K562 (cell line): ENCODE results near the gene SRP9. TPM values are rescaled to one million over a fixed set of nuclear protein-coding genes. Genes with fewer than 3 reads are reported as not detected.
A peak's percentile ranks its signal among the peaks of the same experiment; 100 is the strongest.

Source experiments
- HNRNPK ChIP-seq: fragments of 200-400 bp; formaldehyde crosslinking; IDR thresholded peaks from one replicate; pipeline ENCODE4 v1.6.1; 2018; ENCODE audit warnings: mild to moderate bottlenecking, low read depth, low read length; ENCODE audit not compliant: poor library complexity, severe bottlenecking
- MAFG ChIP-seq: fragments of 450-650 bp; conservative IDR thresholded peaks from 2 replicates; pipeline ENCODE4 v1.6.1; 2016; ENCODE audit warnings: missing genetic modification characterization, missing compliant biosample characterization
- MAZ ChIP-seq, 2 experiments: fragments of 450-650 bp in 1 of 2; sonication (generic) in 1 of 2; formaldehyde crosslinking; IDR thresholded peaks in 1 of 2; conservative IDR thresholded peaks in 1 of 2; 2 replicates each; pipeline versions ENCODE4 v1.4.0 to v1.5.0; 2020; ENCODE audit warnings: mild to moderate bottlenecking in 1 of 2, missing genetic modification reagents in 1 of 2
- NCOR1 ChIP-seq: fragments of 450-650 bp; IDR thresholded peaks from 2 replicates; pipeline ENCODE4 v1.6.1; 2016; ENCODE audit warnings: mild to moderate bottlenecking, moderate library complexity
- PRMT5 ChIP-seq: sonication (generic); formaldehyde crosslinking; IDR thresholded peaks from 2 replicates; pipeline ENCODE4 v1.5.0; 2020; ENCODE audit warnings: missing genetic modification reagents
- PYGO2 ChIP-seq: fragments of 450-650 bp; IDR thresholded peaks from 2 replicates; pipeline ENCODE4 v1.6.1; 2016; ENCODE audit warnings: mild to moderate bottlenecking, missing genetic modification characterization, moderate library complexity, missing compliant biosample characterization
- SOX6 ChIP-seq: fragments of 450-650 bp; IDR thresholded peaks from 2 replicates; pipeline ENCODE4 v1.6.1; 2014; ENCODE audit warnings: mild to moderate bottlenecking
- ZNF232 ChIP-seq: sonication (generic); formaldehyde crosslinking; IDR thresholded peaks from 2 replicates; pipeline ENCODE4 v1.8.0; 2022; ENCODE audit warnings: mild to moderate bottlenecking, missing genetic modification reagents
- ZNF431 ChIP-seq: sonication (generic); formaldehyde crosslinking; IDR thresholded peaks from 2 replicates; pipeline ENCODE4 v1.8.0; 2022; ENCODE audit warnings: mild to moderate bottlenecking, missing genetic modification reagents
- polyA plus RNA-seq, 8 experiments: library from polyadenylated mRNA; depleted of rRNA in 4 of 8; stranded (reverse) in 5 of 8; unstranded in 3 of 8; fragments of >200 nt; fragmentation: Nextera tagmentation in 2 of 8; fragmentation: Illumina TruSeq in 1 of 8; extraction: Ambion mirVana in 2 of 8; extraction: Trizol in 1 of 8; gene quantifications; 2 replicates each; pipeline versions ENCODE4 v1.2.1 to v1.2.3, GENCODE V29; 2011 to 2014; ENCODE audit warnings: inconsistent platforms in 1 of 8, missing spikeins in 1 of 8
- total RNA-seq, 7 experiments: library from RNA; depleted of rRNA in 6 of 7; stranded (reverse); fragments of >200 nt in 6 of 7; fragmentation: Illumina TruSeq in 2 of 7; extraction: Trizol in 2 of 7; gene quantifications; 2 replicates each; pipeline versions ENCODE4 v1.2.1 to v1.2.3, GENCODE V29; 2011 to 2021; ENCODE audit warnings: low replicate concordance in 1 of 7
- TF ChIP-seq, protein P1 (sequence below): IDR thresholded peaks from 3 replicates; pipeline ENCODE4 v1.6.1; 2011; ENCODE audit warnings: borderline replicate concordance, mild to moderate bottlenecking; ENCODE audit not compliant: insufficient read length, insufficient read depth
- TF ChIP-seq, protein P2 (sequence below): sonication (generic); formaldehyde crosslinking; IDR thresholded peaks from 2 replicates; pipeline ENCODE4 v1.8.1; 2023; ENCODE audit warnings: mild to moderate bottlenecking, missing genetic modification reagents, moderate library complexity
- TF ChIP-seq, protein P3 (sequence below): sonication (generic); formaldehyde crosslinking; IDR thresholded peaks from 2 replicates; pipeline ENCODE4 v1.8.1; 2023; ENCODE audit warnings: mild to moderate bottlenecking, missing genetic modification reagents
- TF ChIP-seq, protein P4 (sequence below), 2 experiments: fragments of 450-650 bp in 1 of 2; sonication (generic) in 1 of 2; formaldehyde crosslinking in 1 of 2; IDR thresholded peaks; 2 replicates each; pipeline versions ENCODE4 v1.7.1 to v1.9.0; 2016 to 2022; ENCODE audit warnings: inconsistent platforms in 1 of 2, mild to moderate bottlenecking in 1 of 2, missing genetic modification reagents in 1 of 2

SRP9 gene
- total and polyA plus RNA-seq, 9 of the 15 experiments (the other 6 are each of a cell fraction or from before 2014, with no cell fraction given), result 273 to 1,892 (median 668) TPM

DNA sequence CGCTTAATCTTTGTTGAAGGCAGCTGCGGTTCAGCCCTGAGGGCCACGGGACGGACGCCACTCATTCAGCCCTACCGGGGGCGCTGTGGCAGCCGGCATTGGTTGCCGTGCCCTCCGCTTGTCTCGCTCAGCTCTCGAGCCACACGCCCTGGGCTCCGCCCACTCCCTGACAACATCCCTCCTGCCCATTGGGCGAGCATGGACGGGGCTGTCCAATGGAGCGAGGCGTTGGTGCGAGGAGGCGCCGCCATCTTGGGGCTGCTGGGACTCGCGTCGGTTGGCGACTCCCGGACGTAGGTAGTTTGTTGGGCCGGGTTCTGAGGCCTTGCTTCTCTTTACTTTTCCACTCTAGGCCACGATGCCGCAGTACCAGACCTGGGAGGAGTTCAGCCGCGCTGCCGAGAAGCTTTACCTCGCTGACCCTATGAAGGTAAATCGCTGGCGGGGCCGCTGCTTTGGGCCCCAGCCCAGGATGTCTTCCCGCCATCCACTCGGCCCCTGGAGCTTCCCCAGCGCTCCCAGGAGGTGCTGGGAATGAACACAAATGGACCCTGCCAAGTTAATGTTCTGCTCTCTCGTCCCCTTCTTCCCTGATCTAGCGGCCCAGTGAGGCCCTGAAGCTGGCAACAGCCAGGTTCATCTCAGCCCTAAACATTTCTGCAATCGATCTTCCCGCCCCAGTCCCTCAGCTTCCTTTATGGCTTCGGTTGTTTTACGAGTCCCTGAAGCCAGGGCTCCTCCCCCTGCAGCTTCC is at the start of gene SRP9 (continued):
- TF ChIP-seq PRMT5 (CRISPR knock-in tag) (no peak), PYGO2 (tag) (no peak), NCOR1 (peak; percentile 29), SOX6 (peak; percentile 83), MAFG (no peak), HNRNPK (no peak), ZNF431 (CRISPR knock-in tag) (0 out of 2 replicates have a peak, but pooled peaks have one; percentile 21), ZNF232 (CRISPR knock-in tag) (no peak), MAZ (CRISPR knock-in tag; conservative IDR thresholded peaks at IDR 0.05 in 1 of 2, IDR thresholded peaks at IDR 0.05 in 1 of 2) (peak; percentile 38 to 85; a peak in 3 of 4 replicates)
- TF ChIP-seq, protein P1, sequence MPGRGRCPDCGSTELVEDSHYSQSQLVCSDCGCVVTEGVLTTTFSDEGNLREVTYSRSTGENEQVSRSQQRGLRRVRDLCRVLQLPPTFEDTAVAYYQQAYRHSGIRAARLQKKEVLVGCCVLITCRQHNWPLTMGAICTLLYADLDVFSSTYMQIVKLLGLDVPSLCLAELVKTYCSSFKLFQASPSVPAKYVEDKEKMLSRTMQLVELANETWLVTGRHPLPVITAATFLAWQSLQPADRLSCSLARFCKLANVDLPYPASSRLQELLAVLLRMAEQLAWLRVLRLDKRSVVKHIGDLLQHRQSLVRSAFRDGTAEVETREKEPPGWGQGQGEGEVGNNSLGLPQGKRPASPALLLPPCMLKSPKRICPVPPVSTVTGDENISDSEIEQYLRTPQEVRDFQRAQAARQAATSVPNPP, result no peak
- TF ChIP-seq, protein P2, sequence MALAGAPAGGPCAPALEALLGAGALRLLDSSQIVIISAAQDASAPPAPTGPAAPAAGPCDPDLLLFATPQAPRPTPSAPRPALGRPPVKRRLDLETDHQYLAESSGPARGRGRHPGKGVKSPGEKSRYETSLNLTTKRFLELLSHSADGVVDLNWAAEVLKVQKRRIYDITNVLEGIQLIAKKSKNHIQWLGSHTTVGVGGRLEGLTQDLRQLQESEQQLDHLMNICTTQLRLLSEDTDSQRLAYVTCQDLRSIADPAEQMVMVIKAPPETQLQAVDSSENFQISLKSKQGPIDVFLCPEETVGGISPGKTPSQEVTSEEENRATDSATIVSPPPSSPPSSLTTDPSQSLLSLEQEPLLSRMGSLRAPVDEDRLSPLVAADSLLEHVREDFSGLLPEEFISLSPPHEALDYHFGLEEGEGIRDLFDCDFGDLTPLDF, result peak; percentile 73
- TF ChIP-seq, protein P3, sequence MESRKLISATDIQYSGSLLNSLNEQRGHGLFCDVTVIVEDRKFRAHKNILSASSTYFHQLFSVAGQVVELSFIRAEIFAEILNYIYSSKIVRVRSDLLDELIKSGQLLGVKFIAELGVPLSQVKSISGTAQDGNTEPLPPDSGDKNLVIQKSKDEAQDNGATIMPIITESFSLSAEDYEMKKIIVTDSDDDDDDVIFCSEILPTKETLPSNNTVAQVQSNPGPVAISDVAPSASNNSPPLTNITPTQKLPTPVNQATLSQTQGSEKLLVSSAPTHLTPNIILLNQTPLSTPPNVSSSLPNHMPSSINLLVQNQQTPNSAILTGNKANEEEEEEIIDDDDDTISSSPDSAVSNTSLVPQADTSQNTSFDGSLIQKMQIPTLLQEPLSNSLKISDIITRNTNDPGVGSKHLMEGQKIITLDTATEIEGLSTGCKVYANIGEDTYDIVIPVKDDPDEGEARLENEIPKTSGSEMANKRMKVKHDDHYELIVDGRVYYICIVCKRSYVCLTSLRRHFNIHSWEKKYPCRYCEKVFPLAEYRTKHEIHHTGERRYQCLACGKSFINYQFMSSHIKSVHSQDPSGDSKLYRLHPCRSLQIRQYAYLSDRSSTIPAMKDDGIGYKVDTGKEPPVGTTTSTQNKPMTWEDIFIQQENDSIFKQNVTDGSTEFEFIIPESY (CRISPR knock-in tag), result peak; percentile 76; the same call in 1 of the 2 replicates
- TF ChIP-seq, protein P4, sequence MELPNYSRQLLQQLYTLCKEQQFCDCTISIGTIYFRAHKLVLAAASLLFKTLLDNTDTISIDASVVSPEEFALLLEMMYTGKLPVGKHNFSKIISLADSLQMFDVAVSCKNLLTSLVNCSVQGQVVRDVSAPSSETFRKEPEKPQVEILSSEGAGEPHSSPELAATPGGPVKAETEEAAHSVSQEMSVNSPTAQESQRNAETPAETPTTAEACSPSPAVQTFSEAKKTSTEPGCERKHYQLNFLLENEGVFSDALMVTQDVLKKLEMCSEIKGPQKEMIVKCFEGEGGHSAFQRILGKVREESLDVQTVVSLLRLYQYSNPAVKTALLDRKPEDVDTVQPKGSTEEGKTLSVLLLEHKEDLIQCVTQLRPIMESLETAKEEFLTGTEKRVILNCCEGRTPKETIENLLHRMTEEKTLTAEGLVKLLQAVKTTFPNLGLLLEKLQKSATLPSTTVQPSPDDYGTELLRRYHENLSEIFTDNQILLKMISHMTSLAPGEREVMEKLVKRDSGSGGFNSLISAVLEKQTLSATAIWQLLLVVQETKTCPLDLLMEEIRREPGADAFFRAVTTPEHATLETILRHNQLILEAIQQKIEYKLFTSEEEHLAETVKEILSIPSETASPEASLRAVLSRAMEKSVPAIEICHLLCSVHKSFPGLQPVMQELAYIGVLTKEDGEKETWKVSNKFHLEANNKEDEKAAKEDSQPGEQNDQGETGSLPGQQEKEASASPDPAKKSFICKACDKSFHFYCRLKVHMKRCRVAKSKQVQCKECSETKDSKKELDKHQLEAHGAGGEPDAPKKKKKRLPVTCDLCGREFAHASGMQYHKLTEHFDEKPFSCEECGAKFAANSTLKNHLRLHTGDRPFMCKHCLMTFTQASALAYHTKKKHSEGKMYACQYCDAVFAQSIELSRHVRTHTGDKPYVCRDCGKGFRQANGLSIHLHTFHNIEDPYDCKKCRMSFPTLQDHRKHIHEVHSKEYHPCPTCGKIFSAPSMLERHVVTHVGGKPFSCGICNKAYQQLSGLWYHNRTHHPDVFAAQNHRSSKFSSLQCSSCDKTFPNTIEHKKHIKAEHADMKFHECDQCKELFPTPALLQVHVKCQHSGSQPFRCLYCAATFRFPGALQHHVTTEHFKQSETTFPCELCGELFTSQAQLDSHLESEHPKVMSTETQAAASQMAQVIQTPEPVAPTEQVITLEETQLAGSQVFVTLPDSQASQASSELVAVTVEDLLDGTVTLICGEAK (IDR thresholded peaks at IDR 0.05), result no peak
- TF ChIP-seq, protein P4 (CRISPR knock-in tag; IDR thresholded peaks at IDR 0.05), result no peak
